ENCODE data around the gene MRPS22. TPM values are rescaled to one million over a fixed set of nuclear protein-coding genes. Genes with fewer than 3 reads are reported as not detected.
"Not testable (repeated sequence)": the region's sequence is repeated elsewhere in the genome, so short reads cannot be mapped to it uniquely, and the experiment has no call there.

MRPS22 gene
- total RNA-seq, 6 experiments from 2014 or later: 29.6 to 66.5 (median 34.8) TPM

- DNase-seq (no peak), ATAC-seq (no peak)
- WGBS (ENCODE audit: insufficient coverage, low coverage, low lambda C conversion rate, missing lambda C conversion rate): 97% methylated on average over 2 of the region's 3 CpGs
- Histone ChIP-seq H3K27ac (no peak overlapping the region), H3K27me3 (no peaks in the 10 kb centered on the region), H3K4me3 (no peak overlapping the region), H3K4me1 (no peaks in the 10 kb centered on the region), H3K9me3 (no peaks in the 10 kb centered on the region), H3K36me3 (no peaks in the 10 kb centered on the region)
- intact Hi-C loops (cut with DNase I): no loop called here
- TF ChIP-seq CTCF (IDR thresholded peaks at IDR 0.05): no peak
- no peak for TF ChIP-seq POLR2A (IDR thresholded peaks at IDR 0.05)
These were observed 52.9 kb downstream of the MRPS22 start for GRCh38 chr3:139396707-139397106.

GRCh38 chr3:139401155-139401554 lies 57.3 kb downstream of the MRPS22 start:
- H3K4me1 ChIP-seq; H3K27me3 ChIP-seq; H3K4me3 ChIP-seq; ATAC-seq; DNase-seq; H3K27ac ChIP-seq; intact Hi-C loops (cut with DNase I); H3K9me3 ChIP-seq; H3K36me3 ChIP-seq: not testable (repeated sequence)
- WGBS (ENCODE audit: insufficient coverage, low coverage, low lambda C conversion rate, missing lambda C conversion rate): 79% methylated on average over 2 of the region's 2 CpGs

Small RNAs within 50 kb of the gene (small RNA-seq; reads per million reads assigned to genes)
- gene RF00026: 0 reads per million in 2 experiments

Other genes starting within 250 kb of the MRPS22 start
- gene COPB2, start 45.6 kb downstream of the MRPS22 start, total RNA-seq: 10 to 100 TPM; 59.4 to 81.9 (median 66.2) TPM
- gene RBP2, start 132.5 kb downstream of the MRPS22 start, total RNA-seq: not detected
- 10 to 100 TPM; 24.1 to 53.1 (median 37.9) TPM for gene RBP1, start 195.7 kb downstream of the MRPS22 start, total RNA-seq